WTC11 (cell line): Measurements from ENCODE around the gene SGTA. TPM values are rescaled to one million over a fixed set of nuclear protein-coding genes. Genes with fewer than 3 reads are reported as not detected.
"Not testable (repeated sequence)": the region's sequence is repeated elsewhere in the genome, so short reads cannot be mapped to it uniquely, and the experiment has no call there.

Source experiments
- ATAC-seq: fragments of 200-7000 bp; cut with Tn5 transposase; 2 replicates; pipeline ENCODE4 v1.10.0; 2021; ENCODE audit warnings: mild to moderate bottlenecking, moderate library complexity
- CTCF ChIA-PET: fragments of 300-600 bp; sonication (Branson Sonifier 250); formaldehyde crosslinking; loops from one replicate; lab custom pipeline; 2021; ENCODE audit warnings: antibody characterized with exemption; lab: Charles Lee
- POLR2A ChIA-PET: fragments of 350-600 bp; sonication (Branson Sonifier 250); formaldehyde crosslinking; loops from one replicate; lab custom pipeline; 2021; ENCODE audit warnings: antibody characterized with exemption; lab: Charles Lee
- DNase-seq: peaks from one replicate; pipeline ENCODE4 v3.0.0; 2021; ENCODE audit warnings: low spot score
- H3K27ac Mint-ChIP-seq: 2 replicates; pipeline ENCODE4 v1.8.0; 2021; ENCODE audit warnings: mixed read lengths
- H3K27me3 Mint-ChIP-seq: 2 replicates; pipeline ENCODE4 v1.8.0; 2021; ENCODE audit warnings: low read depth, mild to moderate bottlenecking, moderate library complexity, mixed read lengths
- H3K36me3 Mint-ChIP-seq: 2 replicates; pipeline ENCODE4 v1.8.0; 2021; ENCODE audit warnings: mixed read lengths
- H3K4me1 Mint-ChIP-seq: 2 replicates; pipeline ENCODE4 v1.8.0; 2022; ENCODE audit warnings: mixed read lengths
- H3K4me3 Mint-ChIP-seq: 2 replicates; pipeline ENCODE4 v1.8.0; 2021; ENCODE audit warnings: mild to moderate bottlenecking, moderate library complexity, mixed read lengths
- H3K9me3 Mint-ChIP-seq: 2 replicates; pipeline ENCODE4 v1.8.0; 2021; ENCODE audit warnings: mixed read lengths
- CDX4 ChIP-seq: fragments of 250-450 bp; sonication (Bioruptor Pico); IDR thresholded peaks from 2 replicates; pipeline ENCODE4 v1.9.0; 2021; ENCODE audit warnings: moderate library complexity, mild to moderate bottlenecking, inconsistent platforms, borderline replicate concordance
- CREB1 ChIP-seq: sonication (generic); formaldehyde crosslinking; IDR thresholded peaks from 2 replicates; pipeline ENCODE4 v1.8.0; 2023; ENCODE audit warnings: mild to moderate bottlenecking, missing genetic modification reagents
- GRHL2 ChIP-seq: fragments of 250-450 bp; sonication (Bioruptor Pico); IDR thresholded peaks from 2 replicates; pipeline ENCODE4 v1.8.0; 2022; ENCODE audit warnings: mild to moderate bottlenecking, moderate library complexity; ENCODE audit not compliant: insufficient replicate concordance, severe bottlenecking
- HMGXB4 ChIP-seq: sonication (generic); formaldehyde crosslinking; IDR thresholded peaks from 2 replicates; pipeline ENCODE4 v1.8.1; 2023; ENCODE audit warnings: mild to moderate bottlenecking, moderate library complexity, missing genetic modification reagents
- IRF1 ChIP-seq: sonication (generic); formaldehyde crosslinking; IDR thresholded peaks from 2 replicates; pipeline ENCODE4 v1.8.0; 2023; ENCODE audit warnings: missing genetic modification reagents
- JAZF1 ChIP-seq: fragments of 250-450 bp; sonication (Bioruptor Pico); IDR thresholded peaks from 2 replicates; pipeline ENCODE4 v1.9.0; 2021; ENCODE audit warnings: moderate library complexity, mild to moderate bottlenecking, inconsistent platforms
- KAT7 ChIP-seq: sonication (generic); formaldehyde crosslinking; IDR thresholded peaks from 2 replicates; pipeline ENCODE4 v1.8.1; 2023; ENCODE audit warnings: missing genetic modification reagents, mild to moderate bottlenecking, borderline replicate concordance
- NFYB ChIP-seq: sonication (generic); formaldehyde crosslinking; conservative IDR thresholded peaks from 2 replicates; pipeline ENCODE4 v1.8.0; 2022; ENCODE audit warnings: low read depth, missing genetic modification reagents
- NR1H2 ChIP-seq: sonication (generic); formaldehyde crosslinking; IDR thresholded peaks from 2 replicates; pipeline ENCODE4 v1.9.0; 2021; ENCODE audit warnings: mild to moderate bottlenecking, moderate library complexity, missing genetic modification reagents
- OVOL2 ChIP-seq: fragments of 250-450 bp; sonication (Bioruptor Pico); IDR thresholded peaks from 2 replicates; pipeline ENCODE4 v1.9.0; 2021; ENCODE audit warnings: mild to moderate bottlenecking, borderline replicate concordance
- TEAD4 ChIP-seq: sonication (generic); formaldehyde crosslinking; IDR thresholded peaks from 2 replicates; pipeline ENCODE4 v1.8.0; 2022; ENCODE audit warnings: mild to moderate bottlenecking, missing genetic modification reagents
- ZNF396 ChIP-seq: fragments of 250-450 bp; sonication (Bioruptor Pico); IDR thresholded peaks from 2 replicates; pipeline ENCODE4 v1.8.0; 2021; ENCODE audit warnings: mild to moderate bottlenecking, moderate library complexity, borderline replicate concordance
- ZNF423 ChIP-seq: fragments of 250-450 bp; sonication (Bioruptor Pico); IDR thresholded peaks from 2 replicates; pipeline ENCODE4 v2.1.2; 2022; ENCODE audit warnings: mild to moderate bottlenecking, moderate library complexity
- total RNA-seq: library from RNA; stranded (reverse); gene quantifications from 3 replicates; pipeline ENCODE4 v1.2.3, GENCODE V29; 2021
- TF ChIP-seq, protein P1 (sequence below): sonication (generic); formaldehyde crosslinking; IDR thresholded peaks from 2 replicates; pipeline ENCODE4 v1.8.0; 2022; ENCODE audit warnings: mild to moderate bottlenecking, missing genetic modification reagents
- TF ChIP-seq, protein P2 (sequence below): fragments of 250-450 bp; sonication (Bioruptor Pico); IDR thresholded peaks from 2 replicates; pipeline ENCODE4 v1.9.0; 2021; ENCODE audit warnings: mild to moderate bottlenecking, borderline replicate concordance

SGTA gene
- total RNA-seq, 1 experiment from 2014 or later: 91.2 TPM

GRCh38 chr19:2819540-2820111 lies 36.6 kb upstream of the SGTA start, which contains the start of gene ZNF554 (continued):
- no peak for TF ChIP-seq IRF1

- CTCF ChIA-PET, H3K4me1 Mint-ChIP-seq, POLR2A ChIA-PET: not testable (repeated sequence)
Observed at GRCh38 chr19:2817237-2817829, 34.3 kb upstream of the SGTA start.

GRCh38 chr19:2816641-2817040 lies 33.6 kb upstream of the SGTA start:
- Mint-ChIP-seq H3K9me3 (no peaks in the 10 kb centered on the region; the same call in 1 of the 2 replicates), H3K4me3 (no peak overlapping the region), H3K36me3 (no peaks in the 10 kb centered on the region), H3K27me3 (no peaks in the 10 kb centered on the region), H3K4me1 (no peaks in the 10 kb centered on the region), H3K27ac (no peak overlapping the region)
- POLR2A ChIA-PET: no interaction called here
- CTCF ChIA-PET: no interaction called here
- DNase-seq (no peak), ATAC-seq (no peak)
- TF ChIP-seq JAZF1 (no peak), TEAD4 (CRISPR knock-in tag) (no peak), NR1H2 (CRISPR knock-in tag) (no peak), ZNF396 (CRISPR knock-in tag) (no peak), CDX4 (CRISPR knock-in tag) (no peak), HMGXB4 (CRISPR knock-in tag) (no peak), OVOL2 (CRISPR knock-in tag) (no peak), CREB1 (CRISPR knock-in tag) (no peak), IRF1 (no peak), NFYB (no peak), KAT7 (CRISPR knock-in tag) (no peak), ZNF423 (no peak), GRHL2 (CRISPR knock-in tag) (no peak)
- TF ChIP-seq, protein P1, sequence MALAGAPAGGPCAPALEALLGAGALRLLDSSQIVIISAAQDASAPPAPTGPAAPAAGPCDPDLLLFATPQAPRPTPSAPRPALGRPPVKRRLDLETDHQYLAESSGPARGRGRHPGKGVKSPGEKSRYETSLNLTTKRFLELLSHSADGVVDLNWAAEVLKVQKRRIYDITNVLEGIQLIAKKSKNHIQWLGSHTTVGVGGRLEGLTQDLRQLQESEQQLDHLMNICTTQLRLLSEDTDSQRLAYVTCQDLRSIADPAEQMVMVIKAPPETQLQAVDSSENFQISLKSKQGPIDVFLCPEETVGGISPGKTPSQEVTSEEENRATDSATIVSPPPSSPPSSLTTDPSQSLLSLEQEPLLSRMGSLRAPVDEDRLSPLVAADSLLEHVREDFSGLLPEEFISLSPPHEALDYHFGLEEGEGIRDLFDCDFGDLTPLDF (CRISPR knock-in tag): no peak
- TF ChIP-seq, protein P2, sequence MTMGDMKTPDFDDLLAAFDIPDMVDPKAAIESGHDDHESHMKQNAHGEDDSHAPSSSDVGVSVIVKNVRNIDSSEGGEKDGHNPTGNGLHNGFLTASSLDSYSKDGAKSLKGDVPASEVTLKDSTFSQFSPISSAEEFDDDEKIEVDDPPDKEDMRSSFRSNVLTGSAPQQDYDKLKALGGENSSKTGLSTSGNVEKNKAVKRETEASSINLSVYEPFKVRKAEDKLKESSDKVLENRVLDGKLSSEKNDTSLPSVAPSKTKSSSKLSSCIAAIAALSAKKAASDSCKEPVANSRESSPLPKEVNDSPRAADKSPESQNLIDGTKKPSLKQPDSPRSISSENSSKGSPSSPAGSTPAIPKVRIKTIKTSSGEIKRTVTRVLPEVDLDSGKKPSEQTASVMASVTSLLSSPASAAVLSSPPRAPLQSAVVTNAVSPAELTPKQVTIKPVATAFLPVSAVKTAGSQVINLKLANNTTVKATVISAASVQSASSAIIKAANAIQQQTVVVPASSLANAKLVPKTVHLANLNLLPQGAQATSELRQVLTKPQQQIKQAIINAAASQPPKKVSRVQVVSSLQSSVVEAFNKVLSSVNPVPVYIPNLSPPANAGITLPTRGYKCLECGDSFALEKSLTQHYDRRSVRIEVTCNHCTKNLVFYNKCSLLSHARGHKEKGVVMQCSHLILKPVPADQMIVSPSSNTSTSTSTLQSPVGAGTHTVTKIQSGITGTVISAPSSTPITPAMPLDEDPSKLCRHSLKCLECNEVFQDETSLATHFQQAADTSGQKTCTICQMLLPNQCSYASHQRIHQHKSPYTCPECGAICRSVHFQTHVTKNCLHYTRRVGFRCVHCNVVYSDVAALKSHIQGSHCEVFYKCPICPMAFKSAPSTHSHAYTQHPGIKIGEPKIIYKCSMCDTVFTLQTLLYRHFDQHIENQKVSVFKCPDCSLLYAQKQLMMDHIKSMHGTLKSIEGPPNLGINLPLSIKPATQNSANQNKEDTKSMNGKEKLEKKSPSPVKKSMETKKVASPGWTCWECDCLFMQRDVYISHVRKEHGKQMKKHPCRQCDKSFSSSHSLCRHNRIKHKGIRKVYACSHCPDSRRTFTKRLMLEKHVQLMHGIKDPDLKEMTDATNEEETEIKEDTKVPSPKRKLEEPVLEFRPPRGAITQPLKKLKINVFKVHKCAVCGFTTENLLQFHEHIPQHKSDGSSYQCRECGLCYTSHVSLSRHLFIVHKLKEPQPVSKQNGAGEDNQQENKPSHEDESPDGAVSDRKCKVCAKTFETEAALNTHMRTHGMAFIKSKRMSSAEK (CRISPR knock-in tag): no peak
- TF ChIP-seq, all 79 proteins: peak for 0

More at GRCh38 chr19:2817237-2817829, 34.3 kb upstream of the SGTA start:
- H3K27me3 Mint-ChIP-seq, ATAC-seq, H3K27ac Mint-ChIP-seq, DNase-seq, H3K9me3 Mint-ChIP-seq, H3K36me3 Mint-ChIP-seq: not testable (repeated sequence)
- H3K4me3 Mint-ChIP-seq: peak overlapping the region; percentile 12; the same call in 1 of the 2 replicates
